M059J (cell line): ENCODE measurements around the gene ISCA2. TPM values are rescaled to one million over a fixed set of nuclear protein-coding genes. Genes with fewer than 3 reads are reported as not detected.
A peak's percentile ranks its signal among the peaks of the same experiment; 100 is the strongest.
"Not testable (repeated sequence)": the region's sequence is repeated elsewhere in the genome, so short reads cannot be mapped to it uniquely, and the experiment has no call there.

ENCODE experiments used
- DNase-seq: peaks from one replicate; pipeline ENCODE4 v3.0.0-alpha.2; 2012; ENCODE audit warnings: low read depth
- total RNA-seq: library from RNA; depleted of rRNA; stranded (reverse); fragments of >200 nt; shearing (Covaris generic); gene quantifications from 2 replicates; pipeline ENCODE4 v1.2.3, GENCODE V29; 2014; rRNA removed

Gene ISCA2
- 29.8 and 33.6 TPM in 2 replicates for total RNA-seq

GRCh38 chr14:74493343-74494261, at the start of gene ISCA2:
TSS of gene ISCA2 (plus strand) at chr14:74493765. CDS start at chr14:74493775, 10 bp downstream.
- DNase-seq = peak; percentile 98

GRCh38 chr14:74444866-74445265, 48.7 kb upstream of the ISCA2 start:
- no peak for DNase-seq

DNA sequence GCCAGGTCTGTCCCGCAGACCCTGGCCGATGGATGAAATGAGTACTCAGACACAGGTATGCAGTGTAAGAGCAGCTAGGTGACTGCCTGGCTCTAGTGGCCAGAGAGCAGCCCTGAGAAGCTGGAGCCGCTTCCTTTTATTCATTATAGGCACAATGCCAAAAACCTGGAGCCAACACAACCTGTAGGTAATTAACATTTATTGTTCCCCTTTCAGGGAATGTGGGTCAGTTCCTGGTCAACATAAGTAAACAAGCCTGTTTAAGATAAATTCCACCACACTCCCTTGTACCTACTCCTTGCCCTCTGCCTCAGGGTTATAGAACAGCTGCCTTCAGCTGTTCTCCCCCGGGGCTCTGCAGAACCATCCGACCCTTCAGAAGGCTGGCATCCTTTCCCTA, 39.2 kb upstream of the ISCA2 start:
- not testable (repeated sequence) for DNase-seq

- DNase-seq = no peak
Observed at GRCh38 chr14:74456684-74457564, 36.6 kb upstream of the ISCA2 start.

- no peak for DNase-seq
Observed at GRCh38 chr14:74457565-74457895, 36.0 kb upstream of the ISCA2 start.

DNA sequence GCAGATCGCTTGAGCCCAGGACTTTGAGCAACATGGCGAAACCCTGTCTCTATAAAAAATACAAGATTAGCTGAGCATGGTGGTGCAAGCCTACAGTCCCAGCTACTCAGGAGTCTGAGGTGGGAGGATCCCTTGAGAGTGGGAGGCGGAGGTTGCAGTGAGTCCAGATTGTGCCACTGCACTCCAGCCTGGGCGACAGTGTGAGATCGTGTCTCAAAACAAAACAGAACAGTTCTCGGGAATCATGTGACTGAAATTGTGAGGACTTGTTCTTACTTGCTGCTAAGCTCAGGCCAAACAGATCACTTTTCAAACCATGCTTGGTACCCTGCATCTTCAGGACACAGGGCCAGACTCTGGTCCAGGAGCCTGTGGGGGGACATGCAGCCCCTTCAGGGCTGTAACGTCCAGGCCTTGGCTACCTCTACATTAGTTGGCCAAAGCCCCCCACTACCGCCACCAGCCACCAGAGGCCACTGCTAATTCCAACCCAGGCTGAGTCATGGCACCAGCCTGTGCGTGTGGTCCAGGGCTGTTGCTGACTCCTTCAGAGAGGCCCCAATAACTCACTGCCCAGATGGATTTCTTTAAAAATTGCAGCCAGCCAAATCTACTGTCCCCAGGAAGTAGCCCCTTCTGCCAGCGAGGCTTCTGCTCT, 34.1 kb upstream of the ISCA2 start:
- DNase-seq = peak; percentile 65

DNA sequence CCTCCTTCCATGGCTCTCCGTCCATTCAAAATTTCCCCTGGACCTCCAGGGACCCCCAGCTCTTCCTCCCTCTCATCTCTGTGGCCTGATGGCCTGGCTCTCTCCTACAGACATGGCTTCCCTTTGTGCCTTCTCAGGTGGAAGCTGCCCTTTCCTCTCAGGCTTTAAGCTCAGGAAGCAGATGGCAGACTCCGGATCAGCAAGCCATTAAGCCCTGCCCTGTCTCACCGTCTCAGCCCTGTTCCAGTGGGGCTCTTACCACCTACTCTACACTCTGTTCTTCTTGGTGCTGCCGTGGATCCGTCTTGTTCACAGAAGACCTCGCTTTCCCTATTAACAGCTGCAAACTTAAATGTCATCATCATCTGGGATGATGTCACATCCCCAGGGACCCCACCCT, 33.6 kb upstream of the ISCA2 start:
- no peak for DNase-seq

GRCh38 chr14:74462993-74463392, 30.6 kb upstream of the ISCA2 start:
- no peak for DNase-seq

DNA sequence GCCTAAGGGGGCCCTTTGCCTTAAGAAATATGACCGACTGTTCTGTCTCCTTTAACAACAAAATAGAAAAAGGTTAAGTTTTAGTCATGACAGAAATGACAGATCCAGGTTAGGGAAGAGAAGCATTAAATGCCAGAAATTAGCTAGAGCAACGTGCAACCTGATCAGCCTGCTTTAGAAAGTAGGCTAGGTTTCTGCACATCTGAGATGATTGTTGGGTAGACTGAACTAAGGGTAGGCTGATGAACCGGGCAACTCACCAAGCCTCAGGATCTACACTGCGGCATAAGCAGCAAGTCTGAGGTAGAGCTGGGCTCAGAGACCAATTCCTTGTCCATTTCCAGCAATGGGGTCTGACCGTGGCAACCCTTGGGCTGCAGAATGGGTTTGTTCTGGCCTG, 29.9 kb upstream of the ISCA2 start:
- no peak for DNase-seq

GRCh38 chr14:74464785-74465184, 28.8 kb upstream of the ISCA2 start:
- DNase-seq = no peak

DNA sequence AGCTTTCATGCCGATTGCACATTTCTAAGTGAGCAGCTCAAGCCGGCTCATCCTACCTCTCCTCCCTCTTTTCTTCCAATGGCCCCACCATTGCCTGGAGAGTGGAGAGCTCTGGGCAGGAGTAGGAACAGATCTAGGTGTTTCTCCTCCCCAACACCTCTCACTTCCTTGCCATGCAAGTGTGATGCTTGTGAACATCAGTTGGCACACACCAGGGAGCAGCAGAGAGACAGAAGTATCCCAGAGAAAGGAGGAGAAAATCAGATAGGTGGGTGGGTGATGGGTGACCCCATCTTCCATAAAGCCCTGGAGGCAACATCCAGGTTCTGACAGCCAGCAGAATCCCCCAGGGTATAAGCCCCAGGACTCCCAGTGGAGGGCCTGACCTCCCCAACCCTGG, 28.2 kb upstream of the ISCA2 start:
- no peak for DNase-seq

GRCh38 chr14:74468513-74468912, 25.1 kb upstream of the ISCA2 start:
- DNase-seq = no peak

GRCh38 chr14:74469548-74470518, 23.7 kb upstream of the ISCA2 start:
- DNase-seq = no peak

- DNase-seq = no peak
Observed at GRCh38 chr14:74472601-74473000, 21.0 kb upstream of the ISCA2 start.

DNA sequence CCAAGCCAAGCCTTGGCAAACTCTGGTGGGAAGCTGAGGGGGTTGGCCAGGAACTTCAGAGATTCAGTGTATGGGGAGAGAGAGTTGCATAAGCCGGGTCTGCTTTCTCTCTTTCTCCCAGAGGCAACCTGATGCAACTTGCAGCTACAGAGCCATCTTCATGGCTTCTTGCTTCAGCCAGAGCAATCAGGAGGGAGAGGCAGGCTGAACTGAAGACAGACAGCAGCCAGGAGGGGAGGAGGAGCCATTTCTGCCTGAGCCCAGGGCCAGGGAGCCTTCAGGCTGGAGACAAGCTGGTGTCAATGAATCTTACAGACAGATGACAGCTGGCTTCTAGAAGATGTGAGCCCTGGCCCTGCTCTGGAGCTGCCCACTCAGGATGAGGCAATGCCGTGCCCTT, 19.2 kb upstream of the ISCA2 start:
- DNase-seq = no peak

GRCh38 chr14:74475678-74476077, 17.9 kb upstream of the ISCA2 start:
- peak; percentile 60 for DNase-seq

GRCh38 chr14:74476107-74476506, 17.5 kb upstream of the ISCA2 start:
- DNase-seq = no peak

- DNase-seq = peak; percentile 12
Observed at GRCh38 chr14:74476607-74477006, 17.0 kb upstream of the ISCA2 start.

- DNase-seq = peak; percentile 27
Observed at GRCh38 chr14:74478996-74479635, 14.4 kb upstream of the ISCA2 start.

DNA sequence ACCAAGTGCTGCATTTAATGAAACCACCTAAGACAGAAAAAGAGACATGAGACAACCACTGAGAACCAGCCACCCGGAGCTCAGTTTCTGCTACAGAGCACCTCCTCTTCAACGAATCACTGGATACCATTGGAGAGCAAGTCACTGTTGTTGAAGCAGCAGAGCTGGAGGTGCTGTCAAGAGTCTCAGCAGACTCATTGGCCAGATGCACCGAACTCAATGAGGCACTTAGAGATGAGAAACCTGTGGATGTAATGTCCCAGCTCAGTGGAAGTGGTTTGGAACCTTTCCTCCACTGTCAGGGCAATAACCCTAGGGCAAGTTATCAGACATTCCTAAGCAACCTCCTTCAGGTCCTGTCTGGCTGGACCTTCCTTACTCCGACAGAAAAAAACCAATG, 13.5 kb upstream of the ISCA2 start:
- no peak for DNase-seq
